ENCODE data around the gene GRHPR.
"Not testable (repeated sequence)": the region's sequence is repeated elsewhere in the genome, so short reads cannot be mapped to it uniquely, and the experiment has no call there.

GRHPR gene

GRCh38 chr9:37464426-37465248 lies 42.1 kb downstream of the GRHPR start:
- Mint-ChIP-seq H3K4me1 (ENCODE audit: low read depth) (peaks cover 22% of the 10 kb centered on the region), H3K36me3 (ENCODE audit: low read depth) (peaks cover 5% of the 10 kb centered on the region), H3K9me3 (no peaks in the 10 kb centered on the region)

GRCh38 chr9:37465249-37466036 lies 42.9 kb downstream of the GRHPR start, which contains the start of gene ZBTB5:
TSS of gene ZBTB5 (minus strand) at chr9:37465450. CDS start at chr9:37442551, 22,899 bp downstream.
- Mint-ChIP-seq H3K27me3 (ENCODE audit: low read depth) (no peaks in the 10 kb centered on the region), H3K9me3 (no peaks in the 10 kb centered on the region), H3K4me3 (peak within 1 kb of the TSS; percentile 96), H3K36me3 (ENCODE audit: low read depth) (peaks cover 5% of the 10 kb centered on the region), H3K27ac (peak within 1 kb of the TSS; percentile 98), H3K4me1 (ENCODE audit: low read depth) (peaks cover 22% of the 10 kb centered on the region)

More at GRCh38 chr9:37464426-37465248, 42.1 kb downstream of the GRHPR start:
- Mint-ChIP-seq H3K4me3 (peak overlapping the region; percentile 96), H3K27ac (peak overlapping the region; percentile 98), H3K27me3 (ENCODE audit: low read depth) (no peaks in the 10 kb centered on the region)

- Mint-ChIP-seq H3K27me3 (ENCODE audit: low read depth) (no peaks in the 10 kb centered on the region), H3K4me3 (peak overlapping the region; percentile 96), H3K27ac (peak overlapping the region; percentile 98), H3K36me3 (ENCODE audit: low read depth) (peaks cover 5% of the 10 kb centered on the region), H3K4me1 (ENCODE audit: low read depth) (peaks cover 22% of the 10 kb centered on the region), H3K9me3 (no peaks in the 10 kb centered on the region)
Observed at GRCh38 chr9:37466037-37466709, 43.7 kb downstream of the GRHPR start.

- peaks cover 28% of the 10 kb centered on the region for H3K4me1 Mint-ChIP-seq (ENCODE audit: low read depth)
- H3K36me3 Mint-ChIP-seq (ENCODE audit: low read depth); H3K27me3 Mint-ChIP-seq (ENCODE audit: low read depth); H3K4me3 Mint-ChIP-seq; H3K9me3 Mint-ChIP-seq; H3K27ac Mint-ChIP-seq: not testable (repeated sequence)
Observed at GRCh38 chr9:37467530-37467929, 45.0 kb downstream of the GRHPR start.

GRCh38 chr9:37468620-37469019 lies 46.1 kb downstream of the GRHPR start:
- H3K27me3 Mint-ChIP-seq (ENCODE audit: low read depth), result no peaks in the 10 kb centered on the region
- H3K4me1 Mint-ChIP-seq (ENCODE audit: low read depth), result peaks cover 21% of the 10 kb centered on the region
- peaks cover 3% of the 10 kb centered on the region for H3K9me3 Mint-ChIP-seq
- H3K4me3 Mint-ChIP-seq, result no peak overlapping the region
- no peak overlapping the region for H3K27ac Mint-ChIP-seq
- H3K36me3 Mint-ChIP-seq (ENCODE audit: low read depth), result peaks cover 2% of the 10 kb centered on the region

- Mint-ChIP-seq H3K4me1 (ENCODE audit: low read depth) (peaks cover 10% of the 10 kb centered on the region), H3K27me3 (ENCODE audit: low read depth) (peaks cover 6% of the 10 kb centered on the region), H3K9me3 (peaks cover 15% of the 10 kb centered on the region), H3K36me3 (ENCODE audit: low read depth) (peaks cover 2% of the 10 kb centered on the region), H3K27ac (peak overlapping the region; percentile 71), H3K4me3 (peak overlapping the region; percentile 84)
Observed at GRCh38 chr9:37471942-37472684, 49.6 kb downstream of the GRHPR start.

GRCh38 chr9:37473982-37474381 lies 51.5 kb downstream of the GRHPR start:
- not testable (repeated sequence) for H3K36me3 Mint-ChIP-seq (ENCODE audit: low read depth); H3K4me3 Mint-ChIP-seq; H3K27ac Mint-ChIP-seq
- Mint-ChIP-seq H3K27me3 (ENCODE audit: low read depth) (peaks cover 25% of the 10 kb centered on the region), H3K9me3 (peaks cover 15% of the 10 kb centered on the region), H3K4me1 (ENCODE audit: low read depth) (peaks cover 10% of the 10 kb centered on the region)

- Mint-ChIP-seq H3K4me1 (ENCODE audit: low read depth) (peaks cover 10% of the 10 kb centered on the region), H3K27ac (no peak overlapping the region), H3K9me3 (peaks cover 15% of the 10 kb centered on the region), H3K36me3 (ENCODE audit: low read depth) (peaks cover 2% of the 10 kb centered on the region), H3K4me3 (no peak overlapping the region), H3K27me3 (ENCODE audit: low read depth) (peaks cover 29% of the 10 kb centered on the region)
Observed at GRCh38 chr9:37474438-37474837, 51.9 kb downstream of the GRHPR start.

- Mint-ChIP-seq H3K27ac (no peak overlapping the region), H3K9me3 (peaks cover 15% of the 10 kb centered on the region), H3K4me3 (no peak overlapping the region), H3K27me3 (ENCODE audit: low read depth) (peaks cover 44% of the 10 kb centered on the region), H3K4me1 (ENCODE audit: low read depth) (peaks cover 6% of the 10 kb centered on the region), H3K36me3 (ENCODE audit: low read depth) (peaks cover 2% of the 10 kb centered on the region)
Observed at GRCh38 chr9:37476930-37477329, 54.4 kb downstream of the GRHPR start.

- not testable (repeated sequence) for H3K4me1 Mint-ChIP-seq (ENCODE audit: low read depth); H3K4me3 Mint-ChIP-seq; H3K36me3 Mint-ChIP-seq (ENCODE audit: low read depth); H3K27ac Mint-ChIP-seq
- H3K27me3 Mint-ChIP-seq (ENCODE audit: low read depth), result peaks cover 45% of the 10 kb centered on the region
- H3K9me3 Mint-ChIP-seq, result peaks cover 15% of the 10 kb centered on the region
Observed at GRCh38 chr9:37477443-37477842, 54.9 kb downstream of the GRHPR start.

- H3K4me3 Mint-ChIP-seq; H3K27ac Mint-ChIP-seq; H3K4me1 Mint-ChIP-seq (ENCODE audit: low read depth); H3K36me3 Mint-ChIP-seq (ENCODE audit: low read depth): not testable (repeated sequence)
- Mint-ChIP-seq H3K9me3 (peaks cover 15% of the 10 kb centered on the region), H3K27me3 (ENCODE audit: low read depth) (peaks cover 45% of the 10 kb centered on the region)
Observed at GRCh38 chr9:37477987-37478619, 55.6 kb downstream of the GRHPR start.

GRCh38 chr9:37480759-37481158 lies 58.3 kb downstream of the GRHPR start:
- Mint-ChIP-seq H3K4me3 (no peak overlapping the region), H3K36me3 (ENCODE audit: low read depth) (peaks cover 2% of the 10 kb centered on the region), H3K27me3 (ENCODE audit: low read depth) (peaks cover 45% of the 10 kb centered on the region), H3K27ac (no peak overlapping the region), H3K4me1 (ENCODE audit: low read depth) (peaks cover 8% of the 10 kb centered on the region), H3K9me3 (no peaks in the 10 kb centered on the region)

- peak within 1 kb of the TSS; percentile 99 for H3K4me3 Mint-ChIP-seq
- H3K36me3 Mint-ChIP-seq (ENCODE audit: low read depth), result peaks cover 14% of the 10 kb centered on the region
- peaks cover 33% of the 10 kb centered on the region for H3K4me1 Mint-ChIP-seq (ENCODE audit: low read depth)
- H3K27ac Mint-ChIP-seq, result peak within 1 kb of the TSS; percentile 97
- H3K27me3 Mint-ChIP-seq (ENCODE audit: low read depth), result peaks cover 7% of the 10 kb centered on the region
- H3K9me3 Mint-ChIP-seq, result no peaks in the 10 kb centered on the region
Observed at GRCh38 chr9:37485389-37486255, 63.1 kb downstream of the GRHPR start, which contains the start of gene POLR1E. TSS of gene POLR1E (plus strand) at chr9:37485948. CDS start at chr9:37486048, 100 bp downstream.
